GM13977 (cell line): ENCODE measurements around the gene KXD1.
"Not testable (repeated sequence)": the region's sequence is repeated elsewhere in the genome, so short reads cannot be mapped to it uniquely, and the experiment has no call there.

Experiments
- DNase-seq: peaks from one replicate; pipeline ENCODE4 v3.0.0; 2012; ENCODE audit warnings: low spot score
- CTCF ChIP-seq: IDR thresholded peaks from 2 replicates; pipeline ENCODE4 v1.5.1; 2012; ENCODE audit warnings: mild to moderate bottlenecking, control low read depth; ENCODE audit not compliant: insufficient read depth; ENCODE audit errors: extremely low read depth, missing control alignments
- in situ Hi-C: fragments of 300-500 bp; cut with MboI; formaldehyde crosslinking; loops from one replicate; pipeline ENCODE4 v1.12.0; 2022; ENCODE audit warnings: low sequenced_read_pairs, low pct_unique_long_range_greater_than_20kb, mixed read lengths, inconsistent platforms; ENCODE audit not compliant: unreplicated experiment

Gene KXD1

GRCh38 chr19:18594824-18595373, 37.2 kb downstream of the KXD1 start:
- no peak for TF ChIP-seq CTCF
- in situ Hi-C loops = no loop called here
- DNase-seq = peak; percentile 59

- TF ChIP-seq CTCF = no peak
- DNase-seq = no peak
- in situ Hi-C loops = no loop called here
Observed at GRCh38 chr19:18595475-18595874, 37.8 kb downstream of the KXD1 start.

- in situ Hi-C loops = no loop called here
- DNase-seq = peak; percentile 51
- TF ChIP-seq CTCF = no peak
Observed at GRCh38 chr19:18596752-18597157, 39.1 kb downstream of the KXD1 start.

GRCh38 chr19:18597809-18598660, 40.4 kb downstream of the KXD1 start:
- in situ Hi-C loops = no loop called here
- DNase-seq = peak; percentile 24

GRCh38 chr19:18599485-18599884, 41.8 kb downstream of the KXD1 start:
- peak; percentile 18 for DNase-seq
- in situ Hi-C loops = no loop called here
- TF ChIP-seq CTCF = no peak

More at GRCh38 chr19:18597809-18598660, 40.4 kb downstream of the KXD1 start:
- TF ChIP-seq CTCF = no peak

GRCh38 chr19:18600692-18601397, 43.2 kb downstream of the KXD1 start:
- not testable (repeated sequence) for DNase-seq

GRCh38 chr19:18601875-18602274, 44.2 kb downstream of the KXD1 start:
- in situ Hi-C loops = no loop called here
- no peak for TF ChIP-seq CTCF
- DNase-seq = peak; percentile 20

More at GRCh38 chr19:18600692-18601397, 43.2 kb downstream of the KXD1 start:
- in situ Hi-C loops = not testable (repeated sequence)
